ENCODE data around the gene FER.

Gene FER

DNA sequence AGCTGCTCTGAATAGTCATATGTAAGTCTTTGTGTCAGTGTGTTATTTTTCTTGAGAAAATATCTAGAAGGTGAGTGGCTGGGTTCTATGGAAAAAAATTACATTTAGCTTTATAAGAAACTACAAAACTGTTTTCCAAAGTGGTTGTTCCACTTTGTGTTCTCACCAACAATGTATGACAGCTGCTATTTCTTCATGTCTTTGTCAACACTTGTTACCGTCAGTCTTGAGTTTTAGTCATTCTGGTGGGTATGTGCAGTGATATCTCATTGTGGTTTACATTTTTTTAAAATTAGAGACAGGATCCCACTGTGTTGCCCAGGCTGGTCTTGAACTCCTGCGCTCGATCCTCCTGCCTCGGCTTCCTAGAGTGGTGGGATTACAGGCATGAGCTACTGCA lies 415.6 kb downstream of the FER start:
- Histone ChIP-seq H3K27me3 (ENCODE audit: insufficient read depth, low read length) (no peaks in the 10 kb centered on the region), H3K36me3 (ENCODE audit: insufficient read depth, low read length) (no peaks in the 10 kb centered on the region), H3K79me2 (ENCODE audit: insufficient read depth, low read length) (no peaks in the 10 kb centered on the region), H3K4me1 (ENCODE audit: insufficient read depth, low read length, severe bottlenecking) (peaks cover 13% of the 10 kb centered on the region), H3F3A (ENCODE audit: insufficient read depth, low read length) (no peaks in the 10 kb centered on the region), H3K27ac (ENCODE audit: low read depth, low read length, poor library complexity, severe bottlenecking) (no peak overlapping the region), H3K9me2 (ENCODE audit: low read depth, low read length) (no peaks in the 10 kb centered on the region), H3K9me3 (ENCODE audit: low read length) (0 out of 2 replicates have a peak, but pooled peaks cover 4% of the 10 kb centered on the region), H3K4me3 (ENCODE audit: low read depth, low read length, poor library complexity, severe bottlenecking) (no peak overlapping the region), H4K20me1 (ENCODE audit: insufficient read depth, low read length) (no peaks in the 10 kb centered on the region), H3K4me2 (ENCODE audit: low read length) (no peak overlapping the region), H2AFZ (ENCODE audit: low read length) (no peak overlapping the region), H3K9ac (ENCODE audit: low read length) (no peak overlapping the region)
- TF ChIP-seq, protein P1, sequence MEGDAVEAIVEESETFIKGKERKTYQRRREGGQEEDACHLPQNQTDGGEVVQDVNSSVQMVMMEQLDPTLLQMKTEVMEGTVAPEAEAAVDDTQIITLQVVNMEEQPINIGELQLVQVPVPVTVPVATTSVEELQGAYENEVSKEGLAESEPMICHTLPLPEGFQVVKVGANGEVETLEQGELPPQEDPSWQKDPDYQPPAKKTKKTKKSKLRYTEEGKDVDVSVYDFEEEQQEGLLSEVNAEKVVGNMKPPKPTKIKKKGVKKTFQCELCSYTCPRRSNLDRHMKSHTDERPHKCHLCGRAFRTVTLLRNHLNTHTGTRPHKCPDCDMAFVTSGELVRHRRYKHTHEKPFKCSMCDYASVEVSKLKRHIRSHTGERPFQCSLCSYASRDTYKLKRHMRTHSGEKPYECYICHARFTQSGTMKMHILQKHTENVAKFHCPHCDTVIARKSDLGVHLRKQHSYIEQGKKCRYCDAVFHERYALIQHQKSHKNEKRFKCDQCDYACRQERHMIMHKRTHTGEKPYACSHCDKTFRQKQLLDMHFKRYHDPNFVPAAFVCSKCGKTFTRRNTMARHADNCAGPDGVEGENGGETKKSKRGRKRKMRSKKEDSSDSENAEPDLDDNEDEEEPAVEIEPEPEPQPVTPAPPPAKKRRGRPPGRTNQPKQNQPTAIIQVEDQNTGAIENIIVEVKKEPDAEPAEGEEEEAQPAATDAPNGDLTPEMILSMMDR (IDR thresholded peaks at IDR 0.05; ENCODE audit: low read length) = no peak
- TF ChIP-seq EZH2 (IDR thresholded peaks at IDR 0.05; ENCODE audit: borderline replicate concordance, low read length) = no peak

GRCh38 chr5:109164001-109164400 lies 416.3 kb downstream of the FER start:
- H3K4me1 ChIP-seq (ENCODE audit: insufficient read depth, low read length, severe bottlenecking) = peaks cover 13% of the 10 kb centered on the region
- TF ChIP-seq, protein P1 (IDR thresholded peaks at IDR 0.05; ENCODE audit: low read length) = no peak
- TF ChIP-seq EZH2 (IDR thresholded peaks at IDR 0.05; ENCODE audit: borderline replicate concordance, low read length) = no peak

DNA sequence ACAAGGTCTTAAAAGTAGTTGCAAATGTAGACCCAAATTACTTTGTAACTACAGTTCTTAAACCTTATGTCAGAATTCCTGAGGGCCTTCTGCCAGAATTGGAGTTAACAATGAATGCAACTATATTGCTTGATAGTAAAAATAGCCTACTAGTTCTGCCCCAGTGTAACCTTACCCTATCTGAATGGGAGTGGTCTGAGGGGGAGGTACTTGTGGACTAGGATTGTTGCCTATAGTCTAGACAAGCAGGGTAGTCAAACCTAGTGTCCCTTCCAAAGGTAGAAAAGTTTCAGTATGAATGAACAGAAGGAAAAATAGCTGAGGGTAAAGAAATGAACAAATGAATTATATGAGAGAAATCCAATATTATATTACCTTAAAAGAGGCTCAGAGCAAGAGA lies 419.9 kb downstream of the FER start:
- no peaks in the 10 kb centered on the region for H3K9me2 ChIP-seq (ENCODE audit: low read depth, low read length)
- H3K27ac ChIP-seq (ENCODE audit: low read depth, low read length, poor library complexity, severe bottlenecking) = no peak overlapping the region
- peaks cover 13% of the 10 kb centered on the region for H3K4me1 ChIP-seq (ENCODE audit: insufficient read depth, low read length, severe bottlenecking)
- H4K20me1 ChIP-seq (ENCODE audit: insufficient read depth, low read length) = no peaks in the 10 kb centered on the region
- TF ChIP-seq, protein P1 (IDR thresholded peaks at IDR 0.05; ENCODE audit: low read length) = no peak
- H3K9ac ChIP-seq (ENCODE audit: low read length) = no peak overlapping the region
- H3K4me3 ChIP-seq (ENCODE audit: low read depth, low read length, poor library complexity, severe bottlenecking) = no peak overlapping the region
- no peaks in the 10 kb centered on the region for H3K79me2 ChIP-seq (ENCODE audit: insufficient read depth, low read length)
- 0 out of 2 replicates have a peak, but pooled peaks cover 4% of the 10 kb centered on the region for H3K9me3 ChIP-seq (ENCODE audit: low read length)
- H3K27me3 ChIP-seq (ENCODE audit: insufficient read depth, low read length) = no peaks in the 10 kb centered on the region
- H3K36me3 ChIP-seq (ENCODE audit: insufficient read depth, low read length) = no peaks in the 10 kb centered on the region
- H3F3A ChIP-seq (ENCODE audit: insufficient read depth, low read length) = no peaks in the 10 kb centered on the region
- H3K4me2 ChIP-seq (ENCODE audit: low read length) = no peak overlapping the region
- H2AFZ ChIP-seq (ENCODE audit: low read length) = no peak overlapping the region

More at GRCh38 chr5:109164001-109164400, 416.3 kb downstream of the FER start:
- Histone ChIP-seq H4K20me1 (ENCODE audit: insufficient read depth, low read length) (no peaks in the 10 kb centered on the region), H3K4me3 (ENCODE audit: low read depth, low read length, poor library complexity, severe bottlenecking) (no peak overlapping the region), H3F3A (ENCODE audit: insufficient read depth, low read length) (no peaks in the 10 kb centered on the region), H3K27me3 (ENCODE audit: insufficient read depth, low read length) (no peaks in the 10 kb centered on the region), H2AFZ (ENCODE audit: low read length) (no peak overlapping the region), H3K9ac (ENCODE audit: low read length) (no peak overlapping the region), H3K27ac (ENCODE audit: low read depth, low read length, poor library complexity, severe bottlenecking) (no peak overlapping the region), H3K36me3 (ENCODE audit: insufficient read depth, low read length) (no peaks in the 10 kb centered on the region), H3K9me3 (ENCODE audit: low read length) (0 out of 2 replicates have a peak, but pooled peaks cover 4% of the 10 kb centered on the region), H3K9me2 (ENCODE audit: low read depth, low read length) (no peaks in the 10 kb centered on the region), H3K4me2 (ENCODE audit: low read length) (no peak overlapping the region), H3K79me2 (ENCODE audit: insufficient read depth, low read length) (no peaks in the 10 kb centered on the region)
